ENCODE measurements around the gene ZSWIM8. TPM values are rescaled to one million over a fixed set of nuclear protein-coding genes. Genes with fewer than 3 reads are reported as not detected.
"Not testable (repeated sequence)": the region's sequence is repeated elsewhere in the genome, so short reads cannot be mapped to it uniquely, and the experiment has no call there.

The ZSWIM8 gene
- total and polyA plus RNA-seq, 2 of the 8 experiments (the other 6 are each of a cell fraction or from before 2014, with no cell fraction given) = 44.7 to 99.7 TPM

DNA sequence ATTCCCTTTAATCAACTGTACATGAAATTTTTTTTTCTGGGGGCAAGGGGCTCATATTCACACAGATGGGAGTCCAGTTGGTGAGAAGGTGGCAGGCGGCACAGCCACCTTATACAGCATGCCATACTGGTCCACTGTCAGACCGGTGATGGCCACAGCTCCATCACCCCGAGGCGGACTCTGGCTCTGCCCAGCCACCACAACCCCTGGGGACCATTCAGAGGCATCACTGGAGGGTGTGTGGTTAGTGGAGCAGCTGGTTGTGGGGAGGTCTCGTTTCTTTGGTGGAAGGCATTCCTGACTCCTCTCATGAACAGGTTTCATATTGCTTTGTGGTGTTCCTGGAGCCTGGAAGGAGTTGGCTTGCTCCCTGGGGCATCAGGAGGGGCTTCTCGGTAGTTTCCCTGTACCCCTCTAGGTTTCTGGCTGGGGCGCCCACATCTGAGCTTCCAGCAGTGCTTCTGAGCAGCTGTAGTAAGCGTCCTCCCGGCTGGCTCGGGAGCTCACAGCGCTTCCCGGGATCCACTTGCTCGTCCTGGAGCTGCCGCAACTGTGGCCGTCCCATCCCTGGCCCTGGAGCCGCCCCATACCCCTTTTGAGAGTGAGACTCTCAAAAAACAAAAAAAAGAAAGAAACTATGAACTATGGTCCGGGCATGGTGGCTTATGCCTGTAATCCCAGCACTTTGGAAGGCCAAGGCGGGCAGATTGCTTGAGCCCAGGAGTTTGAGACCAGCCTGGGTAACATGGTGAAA lies 44.7 kb upstream of the ZSWIM8 start:
- POLR2A ChIA-PET (ENCODE audit: partially characterized antibody) = interaction anchor here (1.1 to 7.0 kb wide), 7 partner anchors 9 to 293 kb away, joined by 3 to 124 read pairs (median 8); a partner anchor contains a TSS
- not testable (repeated sequence) for H2AK5ac ChIP-seq (ENCODE audit: low read depth, low read length); H4K91ac ChIP-seq (replicated peaks; ENCODE audit: insufficient read length, low read length); H2BK120ac ChIP-seq (replicated peaks; ENCODE audit: low read depth, low read length); H3K27ac ChIP-seq (ENCODE audit: low read depth, low read length); H3K56ac ChIP-seq (replicated peaks; ENCODE audit: insufficient read length, low read depth, low read length); H4K20me1 ChIP-seq (replicated peaks in 1 of 2; ENCODE audit: control insufficient read depth in 1 of 2, insufficient read depth in 2 of 2, low read length in 2 of 2); H3K79me1 ChIP-seq (ENCODE audit: low read depth, low read length); H3K4me3 ChIP-seq (ENCODE audit: extremely low read depth in 1 of 4, insufficient read depth in 2 of 4, low read depth in 3 of 4, low read length in 4 of 4); FAIRE-seq; H3K27me3 ChIP-seq (replicated peaks in 1 of 4; ENCODE audit: control insufficient read depth in 3 of 4, extremely low read depth in 1 of 4, insufficient read depth in 3 of 4, low read length in 3 of 4); H4K5ac ChIP-seq (ENCODE audit: insufficient read length, low read depth, low read length); H2BK15ac ChIP-seq (ENCODE audit: low read length); H3K18ac ChIP-seq (ENCODE audit: extremely low read depth, low read length); H3K23ac ChIP-seq (ENCODE audit: insufficient read length); H2BK5ac ChIP-seq (ENCODE audit: low read depth, low read length); DNase-seq (ENCODE audit: low read depth in 1 of 2, low spot score in 2 of 2); H4K8ac ChIP-seq (ENCODE audit: extremely low read depth, insufficient read depth, low read length); H3K9ac ChIP-seq (replicated peaks in 1 of 4; ENCODE audit: extremely low read depth in 1 of 4, low read depth in 3 of 4, low read length in 3 of 4); H3K79me2 ChIP-seq (ENCODE audit: control insufficient read depth in 1 of 2, insufficient read depth in 2 of 2, low read length in 2 of 2); H3K14ac ChIP-seq (ENCODE audit: insufficient read length); H3K36me3 ChIP-seq (ENCODE audit: control insufficient read depth in 2 of 4, insufficient read depth in 4 of 4, low read length in 3 of 4); H3K23me2 ChIP-seq (ENCODE audit: low read depth, low read length); H3K9me3 ChIP-seq (ENCODE audit: insufficient read depth in 2 of 2, low read depth in 1 of 2, low read length in 1 of 2); H3K4me2 ChIP-seq (ENCODE audit: insufficient read depth in 1 of 2, low read depth in 2 of 2, low read length in 2 of 2); H2AFZ ChIP-seq (ENCODE audit: low read length); H2BK12ac ChIP-seq (ENCODE audit: low read depth, low read length); H2BK20ac ChIP-seq (ENCODE audit: low read length); H3K4ac ChIP-seq (replicated peaks; ENCODE audit: insufficient read length, low read depth, low read length)
- peak in 1 of 2 experiments; percentile 33; a peak in 1 of 3 replicates for TF ChIP-seq POLR2A (IDR thresholded peaks at IDR 0.05; ENCODE audit: control extremely low read depth in 1 of 2, low read depth in 2 of 2, low read length in 2 of 2)
- 95% methylated on average over 17 of the region's 18 CpGs; no CpG with 5 or more reads in 1 of the 2 experiments for WGBS, 2 experiments (ENCODE audit: extremely low coverage in 1 of 2, insufficient coverage in 1 of 2, insufficient read length in 1 of 2, insufficient replicate concordance in 2 of 2, low coverage in 1 of 2, low lambda C conversion rate in 2 of 2, missing lambda C conversion rate in 1 of 2)
- CTCF ChIA-PET (ENCODE audit: partially characterized antibody) = interaction anchor here (0.6 kb wide), 1 partner anchor 421 kb away, joined by 3 read pairs; no protein-coding TSS in a partner anchor
- peaks cover 5 to 20% (median 10%) of the 10 kb centered on the region in 4 experiments; a peak in 6 of 7 replicates for H3K4me1 ChIP-seq (replicated peaks in 1 of 4; ENCODE audit: control insufficient read depth in 3 of 4, insufficient read depth in 4 of 4, low read length in 3 of 4)
